GM19395 (cell line): ENCODE measurements around the gene IGF2BP3.

ENCODE experiments used
- ATAC-seq: cut with Tn5 transposase; IDR thresholded peaks from one replicate; pipeline ENCODE4 v1.9.1; 2021; ENCODE audit warnings: mild to moderate bottlenecking, moderate library complexity; ENCODE audit not compliant: unreplicated experiment

IGF2BP3 gene

GRCh38 chr7:23298885-23299769, 171.2 kb downstream of the IGF2BP3 start, which contains the start of gene MALSU1:
MALSU1 (plus strand) TSS chr7:23299339; CDS start chr7:23299353, 14 bp downstream.
- ATAC-seq, result peak; percentile 99

- ATAC-seq, result no peak
These were observed 172.0 kb downstream of the IGF2BP3 start for GRCh38 chr7:23298141-23298881.

- ATAC-seq, result no peak
These were observed 174.9 kb downstream of the IGF2BP3 start for GRCh38 chr7:23295401-23295697.

DNA sequence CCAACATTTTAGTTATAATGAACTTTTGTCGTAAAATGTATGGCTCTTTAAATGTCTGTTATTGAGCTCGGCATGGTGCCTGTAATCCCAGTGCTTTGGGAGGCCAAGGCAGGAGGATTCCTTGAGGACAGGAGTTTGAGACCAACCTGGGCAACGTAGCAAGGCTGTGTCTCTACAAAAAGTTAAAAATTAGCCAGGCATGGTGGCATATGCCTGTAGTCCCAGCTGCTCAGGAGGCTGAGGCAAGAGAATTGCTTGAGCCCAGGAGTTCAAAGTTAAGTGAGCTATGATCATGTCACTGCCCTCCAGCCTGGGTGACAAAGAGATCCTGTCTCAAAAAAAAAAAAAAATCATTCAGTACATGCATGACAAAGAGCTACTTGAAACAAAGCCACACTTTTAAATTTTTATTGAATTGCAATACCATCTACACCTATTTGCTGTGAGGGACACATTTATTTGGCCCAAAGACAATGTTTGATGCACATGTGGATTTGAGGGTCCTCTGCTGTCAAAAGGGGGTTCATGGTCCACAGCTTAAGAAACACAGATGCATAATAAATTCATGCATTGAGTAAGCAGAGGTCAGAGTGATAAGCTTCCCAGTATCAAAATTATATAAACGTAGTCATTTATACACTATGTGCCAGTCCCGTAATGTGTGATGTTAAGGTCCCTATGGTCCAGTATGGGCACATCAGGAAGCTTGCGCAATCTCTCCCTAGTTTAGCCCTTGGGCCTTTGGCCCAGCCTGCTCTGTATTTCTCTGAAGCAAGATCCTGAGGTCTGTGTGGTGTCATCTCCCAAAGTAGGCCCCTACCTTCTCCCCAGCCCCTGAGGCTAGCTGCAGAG, 175.5 kb downstream of the IGF2BP3 start:
- no peak for ATAC-seq

DNA sequence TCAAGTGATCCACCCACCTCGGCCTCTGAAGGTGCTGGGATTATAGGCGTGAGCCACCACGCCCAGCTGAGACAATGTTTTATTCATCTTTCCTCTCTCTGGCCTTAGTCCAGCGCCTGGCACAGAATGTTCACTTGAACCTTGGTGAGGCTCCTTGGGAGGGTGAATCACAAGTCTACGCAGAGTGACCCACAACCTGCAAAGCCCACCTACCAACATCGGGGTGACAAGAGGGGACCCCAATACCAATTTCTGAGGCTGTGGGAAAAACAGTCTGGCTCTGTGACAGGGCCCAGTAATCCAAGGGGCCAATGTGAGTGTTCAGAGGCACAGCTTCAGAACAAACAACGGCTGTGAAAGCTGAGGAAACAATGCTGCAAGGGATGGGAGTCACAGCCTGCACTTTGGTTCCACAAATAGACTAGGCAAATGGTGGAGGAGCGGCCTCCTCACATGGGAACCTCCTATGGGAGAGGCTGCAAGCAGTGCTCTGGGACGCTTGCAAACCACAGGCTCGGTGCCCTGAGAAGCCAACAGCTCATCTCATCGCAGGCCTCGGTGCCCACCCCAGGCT, 176.7 kb downstream of the IGF2BP3 start:
- ATAC-seq, result no peak

- ATAC-seq, result no peak
These were observed 177.7 kb downstream of the IGF2BP3 start for GRCh38 chr7:23292623-23293022.

- ATAC-seq, result no peak
These were observed 178.2 kb downstream of the IGF2BP3 start for GRCh38 chr7:23291957-23292560.

GRCh38 chr7:23290993-23291392, 179.3 kb downstream of the IGF2BP3 start:
- no peak for ATAC-seq

- ATAC-seq, result no peak
These were observed 182.7 kb downstream of the IGF2BP3 start for GRCh38 chr7:23287612-23288011.

DNA sequence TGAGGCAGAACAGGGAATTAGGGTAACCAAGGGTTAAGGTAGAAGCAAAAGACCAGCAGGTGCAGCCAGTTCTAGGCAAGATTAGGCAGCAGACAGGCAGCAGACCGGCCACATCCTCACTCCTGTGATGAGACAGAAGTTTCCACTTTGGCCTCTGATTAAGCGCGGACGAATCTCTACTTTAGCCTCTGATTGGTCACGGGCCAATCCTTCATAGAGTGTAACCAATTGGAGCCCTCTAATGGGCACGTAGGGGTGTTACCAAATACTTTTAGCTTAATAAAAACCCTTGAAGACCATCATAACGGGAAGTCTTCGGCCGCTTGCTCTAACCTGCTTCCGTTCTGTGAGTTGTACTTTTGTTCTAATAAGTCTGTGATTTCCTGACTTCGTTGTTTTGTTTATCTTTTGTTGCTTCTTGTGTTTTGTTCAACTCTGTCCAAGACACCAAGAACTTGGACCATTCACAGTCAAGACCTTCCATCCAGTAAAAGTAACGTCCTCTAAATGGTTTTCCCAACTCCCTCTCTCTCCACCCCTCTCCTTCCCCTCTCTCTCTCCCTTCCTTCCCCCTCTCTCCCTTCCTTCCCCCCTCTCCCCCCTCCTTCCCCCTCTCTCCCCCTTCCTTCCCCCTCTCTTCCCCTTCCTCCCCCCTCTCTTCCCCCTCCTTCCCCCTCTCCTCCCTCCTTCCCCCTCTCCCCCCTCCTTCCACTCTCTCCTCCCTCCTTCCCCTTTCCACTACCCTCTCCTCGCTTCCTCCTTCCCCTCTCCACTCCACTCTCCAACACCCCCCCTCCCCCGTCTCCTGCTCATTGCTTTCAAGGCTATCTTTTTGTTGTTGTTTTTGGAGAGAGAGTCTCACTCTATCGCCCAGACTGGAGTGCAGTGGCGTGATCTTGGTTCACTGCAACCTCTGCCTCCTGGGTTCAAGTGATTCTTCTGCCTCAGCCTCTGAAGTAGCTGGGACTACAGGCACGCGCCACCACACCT, 184.3 kb downstream of the IGF2BP3 start:
- no peak for ATAC-seq

DNA sequence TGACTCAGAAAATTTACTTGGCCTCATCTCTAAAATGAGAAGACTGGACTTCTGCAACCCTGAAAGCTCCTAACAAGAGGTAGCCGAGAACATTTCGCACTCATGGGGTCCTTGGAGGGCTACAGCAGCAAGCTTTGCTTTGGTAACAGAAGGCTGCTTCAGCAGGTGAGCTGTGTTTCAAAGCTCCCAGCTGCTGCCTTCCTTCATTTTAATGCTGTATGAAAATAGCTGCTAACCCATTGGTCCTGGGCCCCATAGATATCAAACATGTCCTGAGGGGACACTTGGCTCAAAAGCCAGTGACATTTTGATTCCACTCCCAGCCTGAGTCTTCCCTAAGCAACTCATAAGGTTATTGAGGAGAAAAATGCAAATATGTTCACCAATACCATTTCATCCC, 185.4 kb downstream of the IGF2BP3 start:
- no peak for ATAC-seq

DNA sequence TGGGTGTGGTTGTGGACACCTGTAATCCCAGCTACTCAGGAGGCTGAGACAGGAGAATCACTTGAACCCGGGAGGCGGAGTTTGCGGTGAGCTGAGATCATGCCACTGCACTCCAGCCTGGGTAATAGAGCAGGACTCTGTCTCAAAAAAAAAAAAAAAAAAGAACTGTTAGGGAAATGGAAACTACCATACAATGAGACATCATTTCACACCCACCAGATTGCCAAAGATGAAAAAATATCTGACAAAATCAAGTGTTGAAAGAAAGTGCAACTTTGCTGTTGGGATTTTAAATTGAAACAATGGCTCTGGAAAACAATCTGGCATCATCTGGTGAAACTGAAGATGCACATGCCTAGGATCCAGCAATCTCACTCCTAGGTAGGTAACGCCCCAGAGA, 187.2 kb downstream of the IGF2BP3 start:
- ATAC-seq, result no peak

- ATAC-seq, result no peak
These were observed 190.3 kb downstream of the IGF2BP3 start for GRCh38 chr7:23279819-23280525.

DNA sequence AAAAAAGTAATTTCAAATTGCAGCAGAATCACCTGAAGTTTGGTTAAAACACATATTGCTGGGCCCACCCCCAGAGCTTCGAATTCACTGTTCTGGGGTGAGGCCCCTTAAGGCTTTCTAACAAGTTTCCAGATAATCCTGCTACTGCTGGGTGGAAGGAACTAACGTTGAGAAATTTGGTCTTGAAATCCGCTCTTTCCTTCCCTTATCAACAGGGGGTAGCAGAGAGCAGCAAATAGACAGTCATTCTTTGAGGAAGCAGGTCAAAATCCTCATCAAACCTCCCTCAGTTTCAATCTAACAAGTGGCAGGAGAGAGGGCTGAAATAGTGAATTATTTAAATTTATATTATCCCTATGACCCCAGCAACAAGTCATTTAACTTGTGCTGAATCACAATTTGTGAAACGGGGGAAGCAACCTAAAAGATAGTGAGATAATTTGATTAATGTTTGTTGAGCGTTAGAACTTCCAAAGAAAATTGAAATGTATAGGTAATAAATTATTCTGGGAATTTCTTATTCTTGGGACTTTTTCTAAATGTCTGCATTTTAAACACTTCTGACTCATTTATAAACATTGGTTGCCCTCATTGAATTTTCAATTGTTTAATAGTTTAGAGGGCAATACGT, 192.8 kb downstream of the IGF2BP3 start:
- ATAC-seq, result no peak

- ATAC-seq, result no peak
These were observed 193.3 kb downstream of the IGF2BP3 start for GRCh38 chr7:23276947-23277346.

DNA sequence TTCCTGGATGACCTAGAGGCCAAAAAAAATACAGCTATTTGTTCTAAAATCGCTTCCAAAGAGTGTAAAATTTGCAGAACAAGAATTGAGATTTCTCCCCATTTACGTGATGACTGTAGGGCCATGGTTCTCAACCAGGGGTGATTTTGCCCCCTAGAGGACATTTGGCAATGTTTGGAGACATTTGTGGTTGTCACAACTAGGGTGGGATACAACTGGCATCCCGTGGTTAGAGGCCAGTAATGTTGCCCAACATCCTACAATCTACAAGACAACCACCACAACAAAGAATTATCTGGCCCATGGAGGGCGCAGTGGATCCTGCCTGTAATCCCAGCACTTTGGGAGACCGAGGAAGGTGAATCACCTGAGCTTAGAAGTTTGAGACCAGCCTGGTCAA, 193.9 kb downstream of the IGF2BP3 start:
- no peak for ATAC-seq

DNA sequence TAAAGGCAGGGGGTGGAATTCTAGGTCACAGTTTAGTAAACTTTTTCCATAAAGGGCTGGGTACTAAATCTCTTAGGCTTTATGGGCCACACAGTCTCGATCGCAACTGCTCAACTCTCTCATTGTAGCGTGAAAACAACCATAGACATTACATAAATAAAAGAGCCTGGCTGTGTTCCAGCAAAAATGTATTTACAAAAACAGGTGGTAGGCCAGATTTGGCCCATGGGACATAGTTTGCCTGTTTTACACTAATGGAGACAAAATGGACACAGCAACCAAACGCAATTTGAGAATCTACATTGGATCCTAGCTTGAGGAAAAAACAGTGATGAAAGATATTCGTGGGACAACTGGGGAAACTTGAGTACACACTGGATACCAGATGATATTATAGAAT, 194.4 kb downstream of the IGF2BP3 start:
- no peak for ATAC-seq

DNA sequence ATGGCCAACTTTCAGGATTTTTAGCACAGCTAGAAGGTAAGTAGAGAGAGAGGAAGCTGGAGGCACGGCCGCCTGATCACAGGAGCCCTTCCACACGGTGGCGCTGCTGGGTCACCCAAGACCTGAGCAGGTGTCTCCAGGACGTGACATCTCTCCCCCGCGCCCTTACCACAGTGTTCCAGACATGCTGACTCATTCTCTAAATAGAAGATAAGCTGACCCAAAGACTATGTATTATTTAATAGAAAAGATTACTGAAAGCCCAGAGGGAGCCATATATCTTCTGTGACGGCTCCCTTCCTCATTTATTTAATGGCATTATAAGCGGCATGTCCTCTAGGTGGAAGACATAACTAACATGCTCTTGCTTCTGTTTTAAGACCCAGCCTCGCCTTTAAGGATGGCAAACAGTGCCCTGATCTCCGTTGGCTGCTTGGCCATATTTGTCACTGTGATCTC, 197.1 kb downstream of the IGF2BP3 start:
- peak; percentile 99 for ATAC-seq
